Rectal smooth muscle tissue (tissue), 1 donor: ENCODE measurements around the gene TNP1.

ENCODE experiments used
- H3K27ac ChIP-seq: one replicate; pipeline ENCODE4 v1.7.0; 2013; ENCODE audit warnings: low read depth, low read length, inconsistent platforms
- H3K27me3 ChIP-seq: one replicate; pipeline ENCODE4 v1.7.0; 2013; ENCODE audit warnings: low read length; ENCODE audit not compliant: control insufficient read depth, insufficient read depth
- H3K36me3 ChIP-seq: one replicate; pipeline ENCODE4 v1.7.0; 2013; ENCODE audit warnings: low read length; ENCODE audit not compliant: control insufficient read depth, insufficient read depth
- H3K4me1 ChIP-seq: one replicate; pipeline ENCODE4 v1.7.0; 2013; ENCODE audit warnings: low read length; ENCODE audit not compliant: control insufficient read depth, insufficient read depth
- H3K4me3 ChIP-seq: one replicate; pipeline ENCODE4 v1.7.0; 2013; ENCODE audit warnings: low read length
- H3K9ac ChIP-seq: one replicate; pipeline ENCODE4 v1.7.0; 2013; ENCODE audit warnings: low read length

TNP1 gene

DNA sequence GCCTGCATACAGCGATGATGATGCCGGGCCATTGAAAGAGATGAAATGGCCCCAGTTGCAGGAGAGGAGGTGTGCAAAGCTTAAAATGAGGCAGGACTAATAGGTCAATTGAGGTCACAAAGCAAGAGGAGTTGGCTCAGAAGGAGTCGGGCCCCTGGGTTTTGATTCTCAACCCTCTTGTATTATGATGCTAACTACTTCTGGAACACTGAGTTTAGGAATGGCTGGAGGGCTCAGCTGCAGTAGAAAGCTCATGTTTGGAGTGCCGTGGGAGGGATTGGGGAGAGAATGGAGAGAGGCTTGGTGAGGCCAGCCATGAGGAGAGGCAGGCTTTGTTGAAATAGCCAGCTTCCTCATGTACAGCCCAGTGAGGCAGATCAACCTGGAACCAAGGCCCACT, 4.8 kb downstream of the TNP1 start:
- H3K27ac ChIP-seq = no peak overlapping the region
- no peaks in the 10 kb centered on the region for H3K27me3 ChIP-seq
- H3K36me3 ChIP-seq = no peaks in the 10 kb centered on the region
- H3K4me3 ChIP-seq = no peak overlapping the region
- H3K9ac ChIP-seq = no peak overlapping the region
- H3K4me1 ChIP-seq = peaks cover 10% of the 10 kb centered on the region

DNA sequence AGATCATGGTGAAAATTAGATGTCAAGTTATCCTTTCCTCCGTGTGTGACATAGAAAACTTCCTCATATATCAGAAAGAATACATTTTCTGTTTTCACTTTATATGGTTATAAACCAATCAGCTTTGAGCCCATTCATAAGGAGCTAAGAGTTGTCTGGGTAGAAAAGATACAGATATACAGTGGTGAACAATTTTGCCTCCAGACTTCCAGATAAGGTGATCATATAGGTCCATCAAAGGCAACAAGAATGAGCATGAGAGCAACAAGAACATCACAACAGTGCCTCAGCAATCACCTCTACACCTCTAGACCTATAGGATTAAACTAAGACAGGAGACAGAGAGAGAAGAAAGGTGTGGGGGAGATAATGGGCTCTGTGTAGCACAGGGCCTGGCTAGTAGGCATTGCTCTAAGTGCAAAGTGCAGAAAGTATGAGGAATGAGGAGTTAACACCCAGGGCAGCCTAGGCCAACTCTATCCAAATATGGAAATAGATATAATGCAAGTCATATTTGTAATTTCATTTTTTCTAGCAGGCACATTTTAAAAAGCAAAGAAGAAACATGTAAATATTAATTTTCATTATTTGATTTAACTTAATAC, 8.3 kb downstream of the TNP1 start:
- H3K36me3 ChIP-seq = no peaks in the 10 kb centered on the region
- no peak overlapping the region for H3K4me3 ChIP-seq
- H3K9ac ChIP-seq = no peak overlapping the region
- H3K4me1 ChIP-seq = peaks cover 10% of the 10 kb centered on the region
- H3K27ac ChIP-seq = no peak overlapping the region
- H3K27me3 ChIP-seq = no peaks in the 10 kb centered on the region

- peak overlapping the region; percentile 25 for H3K27ac ChIP-seq
- no peak overlapping the region for H3K4me3 ChIP-seq
- H3K4me1 ChIP-seq = peaks cover 10% of the 10 kb centered on the region
- H3K36me3 ChIP-seq = no peaks in the 10 kb centered on the region
- no peak overlapping the region for H3K9ac ChIP-seq
- no peaks in the 10 kb centered on the region for H3K27me3 ChIP-seq
These were observed 9.1 kb downstream of the TNP1 start for GRCh38 chr2:216850665-216851322.

- Histone ChIP-seq H3K4me1 (peaks cover 8% of the 10 kb centered on the region), H3K27me3 (no peaks in the 10 kb centered on the region), H3K36me3 (no peaks in the 10 kb centered on the region), H3K27ac (peak overlapping the region; percentile 25), H3K9ac (no peak overlapping the region), H3K4me3 (no peak overlapping the region)
These were observed 9.9 kb downstream of the TNP1 start for GRCh38 chr2:216849987-216850386.

DNA sequence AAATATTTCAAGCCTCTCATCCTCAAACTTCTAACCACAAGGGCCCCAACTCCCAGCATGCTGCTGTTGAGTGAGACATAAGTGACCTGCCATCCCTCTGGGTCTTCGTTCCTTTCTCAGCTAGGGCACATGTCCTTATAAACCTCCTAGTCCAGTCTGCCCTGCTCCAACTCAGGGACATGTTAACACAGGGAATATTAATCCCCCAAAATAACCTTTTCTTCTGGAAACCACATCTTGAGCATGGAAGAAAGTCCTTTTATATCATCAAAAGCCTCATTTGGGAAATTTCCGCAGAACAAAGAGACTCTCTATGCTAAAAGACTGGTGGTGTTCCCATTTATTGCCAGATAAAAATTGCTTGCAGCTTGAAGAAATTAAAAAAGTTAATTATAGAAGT, 14.4 kb downstream of the TNP1 start:
- Histone ChIP-seq H3K4me1 (peaks cover 1% of the 10 kb centered on the region), H3K27me3 (no peaks in the 10 kb centered on the region), H3K27ac (no peak overlapping the region), H3K4me3 (no peak overlapping the region), H3K9ac (no peak overlapping the region), H3K36me3 (no peaks in the 10 kb centered on the region)

- no peak overlapping the region for H3K4me3 ChIP-seq
- H3K4me1 ChIP-seq = no peaks in the 10 kb centered on the region
- H3K9ac ChIP-seq = no peak overlapping the region
- no peaks in the 10 kb centered on the region for H3K36me3 ChIP-seq
- H3K27ac ChIP-seq = peak overlapping the region; percentile 12
- H3K27me3 ChIP-seq = no peaks in the 10 kb centered on the region
These were observed 17.2 kb downstream of the TNP1 start for GRCh38 chr2:216842636-216843035.

- Histone ChIP-seq H3K4me1 (no peaks in the 10 kb centered on the region), H3K4me3 (no peak overlapping the region), H3K27ac (no peak overlapping the region), H3K36me3 (no peaks in the 10 kb centered on the region), H3K27me3 (no peaks in the 10 kb centered on the region), H3K9ac (no peak overlapping the region)
These were observed 20.2 kb downstream of the TNP1 start for GRCh38 chr2:216839688-216840087.

- no peak overlapping the region for H3K9ac ChIP-seq
- no peaks in the 10 kb centered on the region for H3K27me3 ChIP-seq
- H3K4me3 ChIP-seq = no peak overlapping the region
- no peak overlapping the region for H3K27ac ChIP-seq
- H3K4me1 ChIP-seq = no peaks in the 10 kb centered on the region
- H3K36me3 ChIP-seq = no peaks in the 10 kb centered on the region
These were observed 21.7 kb downstream of the TNP1 start for GRCh38 chr2:216838151-216838550.

DNA sequence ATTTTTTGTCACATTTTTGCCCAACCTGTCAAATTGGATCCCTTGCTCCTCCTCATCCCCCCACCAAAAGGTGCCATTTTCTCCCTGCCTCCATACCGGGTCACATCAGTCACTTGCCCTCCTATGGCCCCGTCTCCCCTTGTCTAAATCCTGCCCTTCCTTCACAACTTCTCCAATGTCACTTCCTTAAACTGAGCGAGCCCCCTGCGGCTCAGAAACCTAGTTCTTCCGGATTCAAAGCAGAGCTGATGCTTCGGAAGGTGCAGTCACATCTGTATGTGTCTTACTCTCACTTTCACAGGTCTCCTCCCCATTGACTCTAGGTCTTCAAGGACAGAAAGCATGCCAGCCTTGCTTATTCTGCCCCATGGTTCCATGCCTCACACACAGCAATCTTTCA, 22.1 kb downstream of the TNP1 start:
- Histone ChIP-seq H3K4me3 (no peak overlapping the region), H3K27me3 (no peaks in the 10 kb centered on the region), H3K36me3 (no peaks in the 10 kb centered on the region), H3K9ac (no peak overlapping the region), H3K4me1 (no peaks in the 10 kb centered on the region), H3K27ac (no peak overlapping the region)

GRCh38 chr2:216833061-216833460, 26.8 kb downstream of the TNP1 start:
- H3K4me3 ChIP-seq = no peak overlapping the region
- H3K36me3 ChIP-seq = no peaks in the 10 kb centered on the region
- H3K27ac ChIP-seq = no peak overlapping the region
- no peak overlapping the region for H3K9ac ChIP-seq
- peaks cover 17% of the 10 kb centered on the region for H3K4me1 ChIP-seq
- H3K27me3 ChIP-seq = no peaks in the 10 kb centered on the region

GRCh38 chr2:216830346-216830745, 29.5 kb downstream of the TNP1 start:
- Histone ChIP-seq H3K4me1 (peaks cover 30% of the 10 kb centered on the region), H3K36me3 (no peaks in the 10 kb centered on the region), H3K9ac (no peak overlapping the region), H3K4me3 (no peak overlapping the region), H3K27ac (no peak overlapping the region), H3K27me3 (no peaks in the 10 kb centered on the region)

DNA sequence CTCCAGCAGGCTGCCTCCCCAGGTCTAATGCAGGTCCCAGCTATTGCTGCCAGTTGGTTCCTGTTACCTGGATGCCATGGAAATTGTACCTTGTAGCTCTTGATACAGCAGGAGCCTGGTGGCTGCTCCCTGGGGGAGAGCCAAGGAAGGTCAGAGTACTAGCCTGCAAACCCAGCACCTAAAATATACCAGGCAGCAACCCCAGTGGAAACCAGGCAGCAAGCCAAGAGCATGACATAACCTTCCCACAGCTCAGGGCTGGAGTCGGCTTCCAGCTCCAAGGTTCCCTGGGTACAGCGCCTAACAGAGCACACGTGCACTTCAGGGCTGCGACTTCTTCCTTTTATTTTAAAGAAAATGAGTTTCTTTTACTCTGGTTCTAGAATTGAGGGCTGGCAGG, 30.3 kb downstream of the TNP1 start:
- Histone ChIP-seq H3K36me3 (no peaks in the 10 kb centered on the region), H3K27me3 (no peaks in the 10 kb centered on the region), H3K9ac (no peak overlapping the region), H3K4me1 (peaks cover 30% of the 10 kb centered on the region), H3K27ac (no peak overlapping the region), H3K4me3 (no peak overlapping the region)

GRCh38 chr2:216827073-216827720, 32.7 kb downstream of the TNP1 start:
- Histone ChIP-seq H3K4me3 (no peak overlapping the region), H3K4me1 (peaks cover 30% of the 10 kb centered on the region), H3K36me3 (no peaks in the 10 kb centered on the region), H3K27me3 (no peaks in the 10 kb centered on the region), H3K27ac (peak overlapping the region; percentile 65), H3K9ac (no peak overlapping the region)
